Ovary (tissue), 9 donors: ENCODE measurements around the gene ZNF74. TPM values are rescaled to one million over a fixed set of nuclear protein-coding genes. Genes with fewer than 3 reads are reported as not detected.

Source experiments
- DNase-seq, 5 donors: peaks; one replicate each; pipeline ENCODE4 v3.0.0-alpha.2; 2019 to 2020
- H3K27ac ChIP-seq, 2 donors: fragments of 200-600 bp; one replicate each; pipeline versions ENCODE4 v1.5.1 to v1.8.0; 2019 to 2022
- H3K27me3 ChIP-seq: fragments of 200-600 bp; one replicate; pipeline ENCODE4 v1.8.0; 2022
- H3K36me3 ChIP-seq: fragments of 200-600 bp; sonication (generic); one replicate; pipeline ENCODE4 v1.5.1; 2019
- H3K4me1 ChIP-seq: one replicate; pipeline ENCODE4 v1.8.1; 2013; ENCODE audit warnings: mild to moderate bottlenecking, moderate library complexity; ENCODE audit not compliant: insufficient read depth
- H3K4me3 ChIP-seq: fragments of 200-600 bp; sonication (generic); one replicate; pipeline ENCODE4 v1.5.1; 2017
- H3K9me3 ChIP-seq, 2 donors: fragments of 200-600 bp in 1 of 2; sonication (generic) in 1 of 2; one replicate each; pipeline versions ENCODE4 v1.5.1 to v1.8.1; 2013 to 2019; ENCODE audit warnings: mild to moderate bottlenecking in 1 of 2, moderate library complexity in 1 of 2
- EP300 ChIP-seq: sonication (generic); formaldehyde crosslinking; IDR thresholded peaks from one replicate; pipeline ENCODE4 v1.6.1; 2017; ENCODE audit warnings: antibody characterized with exemption
- POLR2A ChIP-seq: fragments of 450-650 bp; IDR thresholded peaks from one replicate; pipeline ENCODE4 v1.6.1; 2017; ENCODE audit warnings: antibody characterized with exemption, mild to moderate bottlenecking, moderate library complexity
- WGBS, 3 donors: extraction: QIAGEN DNeasy Blood & Tissue Kit in 1 of 3; methylation state at CpG; one replicate each; pipeline versions ENCODE4 v1.1.5 to v1.1.7; 2013 to 2017; 5-methylcytosine and 5-hydroxymethylcytosine counted together
- intact Hi-C, 4 donors: fragments of 100-400 bp; cut with DNase I; formaldehyde crosslinking; loops; one replicate each; pipeline versions ENCODE4 v1.11.0 to v1.15.1; 2022 to 2023
- polyA plus RNA-seq, 2 donors: library from polyadenylated mRNA; stranded (reverse); fragments of 200-250 nt in 1 of 2; fragments of 350-450 nt in 1 of 2; fragmentation: Illumina TruSeq in 1 of 2; extraction: RNeasy Lipid Tissue Mini Kit (QIAGEN cat#74804) in 1 of 2; gene quantifications; one replicate each; pipeline ENCODE4 v1.2.3, GENCODE V29; 2013 to 2014
- total RNA-seq, 7 donors: library from RNA; depleted of rRNA in 2 of 7; stranded (reverse); fragments of >200 nt in 2 of 7; fragmentation: NEBNext Ultra II Directional in 3 of 7; extraction: Animal tissue kit (Norgen Biotek cat#: 25700) in 3 of 7; gene quantifications; one replicate each; pipeline versions ENCODE4 v1.1.0 to v1.2.4, GENCODE V29; 2016 to 2023
- TF ChIP-seq, protein P1 (sequence below), 3 donors: fragments of 450-650 bp in 2 of 3; fragments of 200-600 bp in 1 of 3; IDR thresholded peaks; one replicate each; pipeline versions ENCODE4 v1.5.1 to v1.8.0; 2016 to 2022; ENCODE audit warnings: antibody characterized with exemption in 3 of 3, mild to moderate bottlenecking in 1 of 3
- donor health status: DM: no; HTN: no; CAD: no; lungs with moderate emphysema.
- donor health status: DM: no; HTN: no; CAD: no.
- donor health status: Bipolar disorder and iron deficiency.
- donor health status: DM: yes; HTN: yes; CAD: no.
- donor health status: DM: no; HTN: no; CAD: no.
- donor health status: DM: yes; HTN: yes; CAD: no.

Gene ZNF74
- total and polyA plus RNA-seq, 9 donors, result 6.1 to 16.8 (median 11.6) TPM

DNA sequence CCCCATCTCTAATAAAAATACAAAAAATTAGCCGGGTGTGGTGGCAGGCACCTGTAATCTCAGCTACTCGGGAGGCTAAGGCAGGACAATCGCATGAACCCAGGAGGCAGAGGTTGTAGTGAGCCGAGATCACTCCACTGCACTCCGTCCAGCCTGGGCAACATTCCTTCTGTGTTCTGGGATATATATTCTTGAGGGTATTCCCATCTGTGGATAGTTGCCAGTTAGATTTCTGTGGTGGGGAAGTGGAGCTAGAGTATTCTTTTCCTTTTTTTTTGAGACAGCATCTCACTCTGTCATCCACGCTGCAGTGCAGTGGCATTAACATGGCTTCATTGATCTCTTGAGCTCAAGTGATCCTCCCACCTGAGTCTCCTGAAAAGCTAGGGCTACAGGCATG is 9.1 kb upstream of the ZNF74 start:
- Histone ChIP-seq H3K9me3 (no peaks in the 10 kb centered on the region), H3K4me3 (no peak overlapping the region), H3K27me3 (no peaks in the 10 kb centered on the region), H3K36me3 (no peaks in the 10 kb centered on the region), H3K4me1 (no peaks in the 10 kb centered on the region), H3K27ac (no peak overlapping the region)
- intact Hi-C loops, result no loop called here
- WGBS, 3 donors, result 91 to 95% (median 92%) methylated on average over 6 of the region's 6 CpGs
- DNase-seq, result no peak
- TF ChIP-seq POLR2A (no peak), EP300 (no peak)
- TF ChIP-seq, protein P1, sequence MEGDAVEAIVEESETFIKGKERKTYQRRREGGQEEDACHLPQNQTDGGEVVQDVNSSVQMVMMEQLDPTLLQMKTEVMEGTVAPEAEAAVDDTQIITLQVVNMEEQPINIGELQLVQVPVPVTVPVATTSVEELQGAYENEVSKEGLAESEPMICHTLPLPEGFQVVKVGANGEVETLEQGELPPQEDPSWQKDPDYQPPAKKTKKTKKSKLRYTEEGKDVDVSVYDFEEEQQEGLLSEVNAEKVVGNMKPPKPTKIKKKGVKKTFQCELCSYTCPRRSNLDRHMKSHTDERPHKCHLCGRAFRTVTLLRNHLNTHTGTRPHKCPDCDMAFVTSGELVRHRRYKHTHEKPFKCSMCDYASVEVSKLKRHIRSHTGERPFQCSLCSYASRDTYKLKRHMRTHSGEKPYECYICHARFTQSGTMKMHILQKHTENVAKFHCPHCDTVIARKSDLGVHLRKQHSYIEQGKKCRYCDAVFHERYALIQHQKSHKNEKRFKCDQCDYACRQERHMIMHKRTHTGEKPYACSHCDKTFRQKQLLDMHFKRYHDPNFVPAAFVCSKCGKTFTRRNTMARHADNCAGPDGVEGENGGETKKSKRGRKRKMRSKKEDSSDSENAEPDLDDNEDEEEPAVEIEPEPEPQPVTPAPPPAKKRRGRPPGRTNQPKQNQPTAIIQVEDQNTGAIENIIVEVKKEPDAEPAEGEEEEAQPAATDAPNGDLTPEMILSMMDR (IDR thresholded peaks at IDR 0.05), result no peak

- H3K27me3 ChIP-seq, result no peaks in the 10 kb centered on the region
- no peak overlapping the region for H3K27ac ChIP-seq
- TF ChIP-seq POLR2A (no peak), EP300 (no peak)
- WGBS, 3 donors, result 58 to 75% (median 63%) methylated on average over 2 of the region's 2 CpGs
- no peak for DNase-seq
- no peaks in the 10 kb centered on the region for H3K4me1 ChIP-seq
- intact Hi-C loops, result no loop called here
- H3K4me3 ChIP-seq, result no peak overlapping the region
- no peaks in the 10 kb centered on the region for H3K9me3 ChIP-seq
- no peaks in the 10 kb centered on the region for H3K36me3 ChIP-seq
These were observed 7.6 kb upstream of the ZNF74 start for GRCh38 chr22:20386336-20386735.

GRCh38 chr22:20386972-20387371 is 7.0 kb upstream of the ZNF74 start:
- DNase-seq, result no peak
- no peaks in the 10 kb centered on the region for H3K27me3 ChIP-seq
- TF ChIP-seq, protein P1 (IDR thresholded peaks at IDR 0.05), result no peak
- TF ChIP-seq POLR2A, result no peak
- intact Hi-C loops, result no loop called here
- no peaks in the 10 kb centered on the region for H3K4me1 ChIP-seq
- WGBS, 3 donors, result 81 to 83% (median 82%) methylated on average over 4 of the region's 4 CpGs
- no peak overlapping the region for H3K27ac ChIP-seq
- H3K9me3 ChIP-seq, result no peaks in the 10 kb centered on the region
- no peak overlapping the region for H3K4me3 ChIP-seq
- no peaks in the 10 kb centered on the region for H3K36me3 ChIP-seq

DNA sequence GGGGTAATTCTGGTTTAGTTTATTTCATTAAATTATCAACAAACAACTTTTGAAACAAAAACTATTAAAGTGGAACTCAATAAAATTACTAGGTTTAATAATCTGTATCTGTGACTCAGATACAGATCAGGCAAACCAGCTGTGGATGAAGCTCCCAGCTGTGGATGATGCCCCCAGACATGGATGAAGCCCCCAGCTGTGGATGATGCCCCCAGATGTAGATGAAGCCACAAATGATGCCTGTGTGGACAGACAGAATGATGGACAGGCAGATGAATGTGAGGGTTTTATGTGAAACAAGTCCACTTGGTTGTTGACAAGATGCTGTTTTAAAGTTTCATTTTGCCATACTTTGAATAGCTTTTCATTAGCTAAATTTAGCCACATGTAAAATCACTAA is 5.8 kb upstream of the ZNF74 start:
- TF ChIP-seq POLR2A (no peak), EP300 (no peak)
- TF ChIP-seq, protein P1 (IDR thresholded peaks at IDR 0.05), result no peak
- Histone ChIP-seq H3K9me3 (no peaks in the 10 kb centered on the region), H3K27ac (no peak overlapping the region), H3K27me3 (no peaks in the 10 kb centered on the region), H3K4me1 (no peaks in the 10 kb centered on the region), H3K4me3 (no peak overlapping the region), H3K36me3 (no peaks in the 10 kb centered on the region)
- intact Hi-C loops, result no loop called here
- no peak for DNase-seq

DNA sequence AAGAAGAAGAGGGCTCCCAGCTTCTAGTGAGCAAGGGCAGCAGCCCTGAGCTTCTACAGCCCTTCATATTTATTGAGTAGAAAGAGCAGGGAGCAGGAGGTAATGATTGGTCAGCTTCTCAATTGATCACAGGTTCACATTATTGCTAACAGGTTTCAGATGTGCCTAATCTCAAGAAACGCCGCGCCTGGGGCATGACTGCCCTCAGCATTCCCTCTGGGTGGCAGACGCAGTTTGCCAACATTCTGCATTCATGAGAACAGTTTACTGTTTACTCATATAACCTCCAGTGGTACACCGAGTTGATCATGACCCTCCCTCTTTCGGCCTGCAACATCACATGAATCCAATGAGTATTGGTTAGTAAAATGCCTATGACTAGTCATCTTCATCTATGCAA is 4.7 kb upstream of the ZNF74 start:
- TF ChIP-seq, protein P1 (IDR thresholded peaks at IDR 0.05), result no peak
- TF ChIP-seq EP300 (no peak), POLR2A (no peak)
- no peaks in the 10 kb centered on the region for H3K27me3 ChIP-seq
- H3K4me3 ChIP-seq, result no peak overlapping the region
- 89 to 95% (median 94%) methylated on average over 6 of the region's 6 CpGs for WGBS, 3 donors
- DNase-seq, result no peak
- H3K27ac ChIP-seq, result no peak overlapping the region
- H3K9me3 ChIP-seq, result no peaks in the 10 kb centered on the region
- H3K36me3 ChIP-seq, result no peaks in the 10 kb centered on the region
- intact Hi-C loops, result no loop called here
- peaks cover 3% of the 10 kb centered on the region for H3K4me1 ChIP-seq
